Measurements from ENCODE around the gene UNC45B. TPM values are rescaled to one million over a fixed set of nuclear protein-coding genes. Genes with fewer than 3 reads are reported as not detected.

Gene UNC45B
- total RNA-seq, 1 experiment from 2014 or later: not detected

- peak; percentile 57; the same call in 1 of the 2 replicates for TF ChIP-seq ZFX (IDR thresholded peaks at IDR 0.05)
Observed at GRCh38 chr17:35141681-35142466, 5.7 kb upstream of the UNC45B start, which contains the start of gene NLE1 (continued).

DNA sequence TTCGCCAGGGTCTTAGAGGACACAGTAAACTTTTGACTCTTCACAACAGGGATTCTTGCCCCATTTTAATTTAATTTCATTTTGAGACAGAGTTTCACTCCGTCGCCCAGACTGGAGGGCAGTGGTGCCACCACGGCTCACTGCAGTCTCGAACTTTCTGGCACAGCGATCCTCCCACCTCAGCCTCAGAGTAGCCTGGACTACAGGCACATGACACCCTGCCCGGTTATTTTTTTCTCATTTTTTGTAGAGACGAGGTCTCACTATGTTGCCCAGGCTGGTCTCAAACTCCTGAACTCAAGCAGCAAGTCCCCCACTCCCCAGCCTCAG, 5.2 kb upstream of the UNC45B start:
- intact Hi-C loops (cut with micrococcal nuclease): loop anchor here (1.0 kb wide), 2 partner anchors 102 to 391 kb away; no protein-coding TSS in a partner anchor
- DNase-seq (ENCODE audit: low read depth, low spot score) (no peak), ATAC-seq (peak; percentile 65)
- BruUV-seq (replicated peaks): no TSS peak
- Histone ChIP-seq H3K79me2 (ENCODE audit: insufficient read depth, low read length) (peaks cover 46% of the 10 kb centered on the region), H3K4me2 (ENCODE audit: low read length) (peak overlapping the region; percentile 93), H3K27me3 (ENCODE audit: insufficient read depth, low read length) (no peaks in the 10 kb centered on the region), H4K20me1 (ENCODE audit: insufficient read depth) (no peaks in the 10 kb centered on the region), H3K9me2 (ENCODE audit: insufficient read depth) (no peaks in the 10 kb centered on the region), H3K9me3 (ENCODE audit: control insufficient read depth in 1 of 2, insufficient read depth in 1 of 2, low read depth in 1 of 2, low read length in 2 of 2) (no peaks in the 10 kb centered on the region), H3K27ac (ENCODE audit: low read depth, low read length) (no peak overlapping the region), H2AFZ (ENCODE audit: low read depth, low read length, poor library complexity, severe bottlenecking) (peak overlapping the region; percentile 98), H3K36me3 (ENCODE audit: control insufficient read depth in 1 of 2, insufficient read depth in 2 of 2, low read length in 2 of 2) (peaks cover 18 to 25% of the 10 kb centered on the region in 2 experiments), H3K9ac (ENCODE audit: low read length) (peak overlapping the region; percentile 96), H3K4me1 (ENCODE audit: control insufficient read depth in 1 of 2, insufficient read depth in 2 of 2, low read length in 2 of 2) (peaks cover 3 to 10% of the 10 kb centered on the region in 2 experiments; a peak in 3 of 4 replicates), H3K4me3 (replicated peaks in 1 of 2; ENCODE audit: low read depth in 1 of 2, low read length in 2 of 2) (peak overlapping the region; percentile 97 to 99)
- POLR2A ChIA-PET: no interaction called here
- RAD21 ChIA-PET (ENCODE audit: low non-redundant PET in 1 of 2, low total read pairs in 2 of 2, uncharacterized antibody in 2 of 2, unreplicated experiment in 2 of 2): no interaction called here
- CTCF ChIA-PET: no interaction called here
- TF ChIP-seq EZH2 (IDR thresholded peaks at IDR 0.05): no peak
- no peak for TF ChIP-seq SIN3A (IDR thresholded peaks at IDR 0.05; ENCODE audit: low read depth)
- TF ChIP-seq CTCF (IDR thresholded peaks at IDR 0.05 in 2 of 3, conservative IDR thresholded peaks at IDR 0.05 in 1 of 3; ENCODE audit: borderline replicate concordance in 1 of 3, insufficient read depth in 1 of 3, low read depth in 2 of 3, low read length in 2 of 3): no peak; a peak in 2 of 6 replicates
- no peak for TF ChIP-seq POLR2AphosphoS5 (IDR thresholded peaks at IDR 0.05; ENCODE audit: low read depth, low read length)
